Measurements from ENCODE around the gene ERMARD.

Gene ERMARD

DNA sequence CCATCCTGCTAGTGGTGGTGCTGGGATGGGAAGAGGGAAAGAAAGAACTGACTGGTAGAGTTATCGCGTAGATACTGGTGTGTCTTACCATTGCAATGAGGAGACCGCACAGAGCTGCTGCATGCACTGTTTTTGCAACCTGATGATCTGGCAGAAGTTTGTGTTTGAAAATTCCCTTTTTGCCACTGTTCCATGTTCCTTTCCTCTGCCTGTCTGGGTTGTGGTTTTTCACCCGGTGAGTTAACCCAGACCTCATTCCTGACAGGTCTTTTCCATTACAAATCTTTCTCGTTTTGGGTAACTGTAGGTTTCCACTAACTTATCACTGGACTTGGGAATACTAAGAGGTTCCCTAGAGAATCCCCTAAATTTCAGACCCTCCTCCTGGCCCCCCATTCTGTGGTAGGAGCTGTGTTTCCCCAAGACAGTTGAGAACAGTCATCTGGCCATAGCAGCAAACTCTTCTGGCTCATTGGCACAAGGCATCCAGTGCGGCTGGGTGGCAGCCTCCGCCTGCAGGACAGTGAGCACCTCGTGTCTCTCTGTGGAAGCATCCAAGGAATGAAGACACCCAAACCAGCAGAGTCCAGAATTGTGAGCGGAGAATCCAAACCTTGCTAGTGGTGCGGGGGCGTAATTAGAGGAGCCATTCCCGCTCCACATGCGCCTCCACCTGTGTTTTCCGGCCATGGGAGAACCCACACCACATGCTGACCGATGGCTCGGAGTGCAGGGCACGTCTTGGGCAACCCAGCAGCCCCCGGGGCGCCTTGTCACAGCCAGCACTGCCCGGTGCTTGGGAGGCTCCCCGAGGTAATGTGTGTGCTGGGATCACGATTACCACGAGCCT lies 32.8 kb downstream of the ERMARD start:
- Histone ChIP-seq H3K9me3 (ENCODE audit: insufficient read depth, low read length) (no peaks in the 10 kb centered on the region), H3K27me3 (ENCODE audit: low read length) (no peaks in the 10 kb centered on the region), H3K79me2 (ENCODE audit: insufficient read depth, low read length) (no peaks in the 10 kb centered on the region)

DNA sequence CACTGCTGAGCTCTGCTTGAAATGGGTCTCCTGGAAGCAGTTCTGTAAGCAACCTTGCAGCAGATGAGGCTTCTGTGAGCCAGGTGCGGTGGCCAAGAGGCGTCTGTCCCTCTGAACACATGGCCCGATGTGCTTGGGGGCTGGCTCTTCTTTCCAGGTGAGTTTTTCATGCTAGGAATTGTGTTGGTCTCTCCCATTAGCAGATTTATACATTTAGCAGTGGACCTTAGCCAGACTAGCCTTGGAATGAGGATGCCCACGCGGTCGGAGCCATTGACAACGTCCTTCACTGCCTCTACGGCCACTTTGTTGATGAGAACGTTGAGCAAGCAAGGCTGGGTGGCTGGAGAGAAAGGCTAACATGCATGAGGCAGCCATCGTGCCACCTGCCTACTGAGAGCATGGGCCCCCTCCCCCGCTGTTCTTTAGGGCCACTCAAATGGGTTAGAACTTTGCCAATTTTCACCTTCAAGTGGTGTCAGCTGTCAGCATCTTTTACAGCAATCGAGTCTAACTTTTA lies 33.5 kb downstream of the ERMARD start:
- no peaks in the 10 kb centered on the region for H3K36me3 ChIP-seq (ENCODE audit: low read length)
- H3F3A ChIP-seq (ENCODE audit: insufficient read depth): no peaks in the 10 kb centered on the region
- TF ChIP-seq, protein P1, sequence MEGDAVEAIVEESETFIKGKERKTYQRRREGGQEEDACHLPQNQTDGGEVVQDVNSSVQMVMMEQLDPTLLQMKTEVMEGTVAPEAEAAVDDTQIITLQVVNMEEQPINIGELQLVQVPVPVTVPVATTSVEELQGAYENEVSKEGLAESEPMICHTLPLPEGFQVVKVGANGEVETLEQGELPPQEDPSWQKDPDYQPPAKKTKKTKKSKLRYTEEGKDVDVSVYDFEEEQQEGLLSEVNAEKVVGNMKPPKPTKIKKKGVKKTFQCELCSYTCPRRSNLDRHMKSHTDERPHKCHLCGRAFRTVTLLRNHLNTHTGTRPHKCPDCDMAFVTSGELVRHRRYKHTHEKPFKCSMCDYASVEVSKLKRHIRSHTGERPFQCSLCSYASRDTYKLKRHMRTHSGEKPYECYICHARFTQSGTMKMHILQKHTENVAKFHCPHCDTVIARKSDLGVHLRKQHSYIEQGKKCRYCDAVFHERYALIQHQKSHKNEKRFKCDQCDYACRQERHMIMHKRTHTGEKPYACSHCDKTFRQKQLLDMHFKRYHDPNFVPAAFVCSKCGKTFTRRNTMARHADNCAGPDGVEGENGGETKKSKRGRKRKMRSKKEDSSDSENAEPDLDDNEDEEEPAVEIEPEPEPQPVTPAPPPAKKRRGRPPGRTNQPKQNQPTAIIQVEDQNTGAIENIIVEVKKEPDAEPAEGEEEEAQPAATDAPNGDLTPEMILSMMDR (IDR thresholded peaks at IDR 0.05; ENCODE audit: insufficient read depth, low read length, poor library complexity, severe bottlenecking): no peak
- no peak for TF ChIP-seq EZH2phosphoT487 (conservative IDR thresholded peaks at IDR 0.05; ENCODE audit: low read length)
- H3K27ac ChIP-seq (ENCODE audit: low read depth, low read length): no peak overlapping the region
- no peak overlapping the region for H2AFZ ChIP-seq (ENCODE audit: low read depth, low read length, severe bottlenecking)
- no peaks in the 10 kb centered on the region for H3K79me2 ChIP-seq (ENCODE audit: insufficient read depth, low read length)
- H3K9me3 ChIP-seq (ENCODE audit: insufficient read depth, low read length): no peaks in the 10 kb centered on the region
- no peak overlapping the region for H3K9ac ChIP-seq (ENCODE audit: low read length)
- no peak overlapping the region for H3K4me2 ChIP-seq (ENCODE audit: low read depth, low read length, poor library complexity, severe bottlenecking)
- H3K27me3 ChIP-seq (ENCODE audit: low read length): no peaks in the 10 kb centered on the region
- H3K4me3 ChIP-seq (ENCODE audit: insufficient read depth, low read length, poor library complexity, severe bottlenecking): no peak overlapping the region
- H4K20me1 ChIP-seq (ENCODE audit: low read depth, low read length): no peaks in the 10 kb centered on the region
- H3K9me2 ChIP-seq (replicated peaks; ENCODE audit: insufficient read depth, low read length): no peaks in the 10 kb centered on the region

More for the DNA sequence above, 32.8 kb downstream of the ERMARD start:
- no peak for TF ChIP-seq EZH2phosphoT487 (conservative IDR thresholded peaks at IDR 0.05; ENCODE audit: low read length)
- TF ChIP-seq, protein P1 (IDR thresholded peaks at IDR 0.05; ENCODE audit: insufficient read depth, low read length, poor library complexity, severe bottlenecking): no peak
- Histone ChIP-seq H3K9me2 (replicated peaks; ENCODE audit: insufficient read depth, low read length) (no peaks in the 10 kb centered on the region), H3F3A (ENCODE audit: insufficient read depth) (no peaks in the 10 kb centered on the region), H3K27ac (ENCODE audit: low read depth, low read length) (no peak overlapping the region), H2AFZ (ENCODE audit: low read depth, low read length, severe bottlenecking) (no peak overlapping the region), H4K20me1 (ENCODE audit: low read depth, low read length) (no peaks in the 10 kb centered on the region), H3K4me2 (ENCODE audit: low read depth, low read length, poor library complexity, severe bottlenecking) (no peak overlapping the region), H3K36me3 (ENCODE audit: low read length) (no peaks in the 10 kb centered on the region), H3K4me3 (ENCODE audit: insufficient read depth, low read length, poor library complexity, severe bottlenecking) (no peak overlapping the region), H3K9ac (ENCODE audit: low read length) (no peak overlapping the region)

DNA sequence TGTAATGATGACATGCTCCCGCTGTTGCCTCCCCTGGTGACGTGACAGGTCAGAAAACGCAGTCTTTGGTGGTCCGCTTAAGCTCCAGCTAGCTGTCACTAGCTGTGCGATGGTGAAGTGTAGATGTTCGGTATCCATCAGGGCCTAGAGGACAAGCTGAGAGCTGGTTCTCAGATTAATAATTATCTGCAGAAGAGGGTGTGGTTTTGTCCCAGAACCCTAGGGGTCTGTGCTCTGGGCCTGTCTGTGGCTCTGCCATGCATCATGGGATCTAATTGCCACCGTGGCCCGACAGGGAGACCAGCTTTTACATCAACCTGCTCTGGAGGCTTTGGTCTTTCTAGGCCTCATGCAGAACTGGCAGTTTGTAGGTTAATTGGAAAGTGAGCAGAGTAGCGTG lies 34.1 kb downstream of the ERMARD start:
- H3K9ac ChIP-seq (ENCODE audit: low read length): no peak overlapping the region
- H3K9me2 ChIP-seq (replicated peaks; ENCODE audit: insufficient read depth, low read length): no peaks in the 10 kb centered on the region
- H3K27me3 ChIP-seq (ENCODE audit: low read length): no peaks in the 10 kb centered on the region
- no peak for TF ChIP-seq EZH2phosphoT487 (conservative IDR thresholded peaks at IDR 0.05; ENCODE audit: low read length)
- TF ChIP-seq, protein P1 (IDR thresholded peaks at IDR 0.05; ENCODE audit: insufficient read depth, low read length, poor library complexity, severe bottlenecking): no peak
- no peaks in the 10 kb centered on the region for H3K36me3 ChIP-seq (ENCODE audit: low read length)
- H3K9me3 ChIP-seq (ENCODE audit: insufficient read depth, low read length): no peaks in the 10 kb centered on the region
- H4K20me1 ChIP-seq (ENCODE audit: low read depth, low read length): no peaks in the 10 kb centered on the region
- no peak overlapping the region for H3K27ac ChIP-seq (ENCODE audit: low read depth, low read length)
- H3K79me2 ChIP-seq (ENCODE audit: insufficient read depth, low read length): no peaks in the 10 kb centered on the region
- no peaks in the 10 kb centered on the region for H3F3A ChIP-seq (ENCODE audit: insufficient read depth)
- no peak overlapping the region for H2AFZ ChIP-seq (ENCODE audit: low read depth, low read length, severe bottlenecking)
- no peak overlapping the region for H3K4me3 ChIP-seq (ENCODE audit: insufficient read depth, low read length, poor library complexity, severe bottlenecking)
- no peak overlapping the region for H3K4me2 ChIP-seq (ENCODE audit: low read depth, low read length, poor library complexity, severe bottlenecking)
